ENCODE data around the gene CCL4L2.
"Not testable (repeated sequence)": the region's sequence is repeated elsewhere in the genome, so short reads cannot be mapped to it uniquely, and the experiment has no call there.

CCL4L2 gene

GRCh38 chr17:36222967-36223366 is 12.1 kb downstream of the CCL4L2 start:
- DNase-seq, result not testable (repeated sequence)

DNA sequence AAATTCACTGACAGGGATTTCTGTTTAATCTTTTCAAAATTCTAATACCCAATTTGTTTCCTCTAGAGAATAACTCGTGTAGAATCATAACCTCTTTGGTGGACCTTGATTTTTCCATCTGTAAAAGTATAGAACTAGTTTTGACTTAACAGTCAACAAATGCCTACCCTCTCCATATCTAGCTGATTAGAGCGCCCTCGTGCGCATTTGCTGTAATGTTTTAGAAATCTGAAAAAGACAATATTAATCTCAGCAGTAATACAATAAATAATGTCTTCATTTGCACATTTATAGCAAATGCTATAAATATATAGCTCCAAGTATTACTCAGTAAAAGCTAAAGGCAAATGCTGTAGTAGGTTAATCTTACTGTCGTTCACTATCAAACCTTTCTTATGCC is 18.8 kb downstream of the CCL4L2 start:
- not testable (repeated sequence) for DNase-seq

DNA sequence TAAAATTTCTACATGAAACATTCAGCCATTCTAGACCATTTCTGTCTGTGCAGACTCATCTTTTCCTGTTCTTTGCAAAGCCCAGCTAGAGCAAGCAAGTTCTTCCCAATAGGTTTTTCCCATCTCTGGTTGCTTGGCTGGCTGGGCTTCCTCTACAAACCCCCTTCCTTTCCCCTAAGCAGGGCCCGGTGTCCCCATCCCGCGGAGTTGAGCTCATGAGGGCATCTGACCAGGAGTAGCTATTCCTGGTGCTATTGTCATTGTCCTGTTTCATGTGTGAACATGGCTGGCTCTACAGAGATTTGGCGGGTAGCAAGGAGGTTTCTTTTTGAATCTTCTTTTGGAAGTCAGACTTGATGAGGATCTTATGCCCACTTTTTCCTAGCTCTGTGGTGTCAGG is 31.2 kb downstream of the CCL4L2 start:
- DNase-seq, result not testable (repeated sequence)

All from activated effector memory CD4-positive, alpha-beta T cell treated with Interleukin-2 at 50 U/mL for 16 hours (primary cell).